ENCODE measurements around the gene BLM. TPM values are rescaled to one million over a fixed set of nuclear protein-coding genes. Genes with fewer than 3 reads are reported as not detected.

Gene BLM
- total and polyA plus RNA-seq, 10 of the 15 experiments (the other 5 are each of a cell fraction or from before 2014, with no cell fraction given), result 23.0 to 68.4 (median 43.9) TPM

DNA sequence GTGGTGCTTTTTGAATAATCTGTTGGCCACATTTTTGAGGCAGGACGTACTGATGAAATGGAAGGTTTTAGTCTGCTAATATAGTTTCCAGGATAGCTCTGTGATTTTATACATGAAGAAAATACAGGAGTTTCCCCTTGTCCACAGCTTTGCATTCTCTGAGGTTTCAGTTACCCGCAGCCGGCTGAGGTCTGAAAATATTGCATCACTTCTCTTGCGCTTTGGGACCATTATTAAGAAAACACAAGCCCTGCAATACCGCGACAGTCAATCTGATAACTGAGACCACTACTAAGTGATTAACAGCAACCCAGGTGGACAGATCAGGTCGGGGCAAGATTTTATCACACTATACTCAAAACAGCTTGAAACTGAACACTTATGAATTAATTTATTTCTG is 33.0 kb downstream of the BLM start:
- no peak for DNase-seq (ENCODE audit: low read depth, low spot score)
- no peak for TF ChIP-seq PAX8 (IDR thresholded peaks at IDR 0.05)
- no peak for TF ChIP-seq MYB (IDR thresholded peaks at IDR 0.05; ENCODE audit: borderline replicate concordance, low read depth, low read length)
- no peak for TF ChIP-seq NR2C2 (IDR thresholded peaks at IDR 0.05; ENCODE audit: borderline replicate concordance, control insufficient read depth, insufficient read length, low read depth)
- TF ChIP-seq, protein P1, sequence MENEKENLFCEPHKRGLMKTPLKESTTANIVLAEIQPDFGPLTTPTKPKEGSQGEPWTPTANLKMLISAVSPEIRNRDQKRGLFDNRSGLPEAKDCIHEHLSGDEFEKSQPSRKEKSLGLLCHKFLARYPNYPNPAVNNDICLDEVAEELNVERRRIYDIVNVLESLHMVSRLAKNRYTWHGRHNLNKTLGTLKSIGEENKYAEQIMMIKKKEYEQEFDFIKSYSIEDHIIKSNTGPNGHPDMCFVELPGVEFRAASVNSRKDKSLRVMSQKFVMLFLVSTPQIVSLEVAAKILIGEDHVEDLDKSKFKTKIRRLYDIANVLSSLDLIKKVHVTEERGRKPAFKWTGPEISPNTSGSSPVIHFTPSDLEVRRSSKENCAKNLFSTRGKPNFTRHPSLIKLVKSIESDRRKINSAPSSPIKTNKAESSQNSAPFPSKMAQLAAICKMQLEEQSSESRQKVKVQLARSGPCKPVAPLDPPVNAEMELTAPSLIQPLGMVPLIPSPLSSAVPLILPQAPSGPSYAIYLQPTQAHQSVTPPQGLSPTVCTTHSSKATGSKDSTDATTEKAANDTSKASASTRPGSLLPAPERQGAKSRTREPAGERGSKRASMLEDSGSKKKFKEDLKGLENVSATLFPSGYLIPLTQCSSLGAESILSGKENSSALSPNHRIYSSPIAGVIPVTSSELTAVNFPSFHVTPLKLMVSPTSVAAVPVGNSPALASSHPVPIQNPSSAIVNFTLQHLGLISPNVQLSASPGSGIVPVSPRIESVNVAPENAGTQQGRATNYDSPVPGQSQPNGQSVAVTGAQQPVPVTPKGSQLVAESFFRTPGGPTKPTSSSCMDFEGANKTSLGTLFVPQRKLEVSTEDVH (IDR thresholded peaks at IDR 0.05; ENCODE audit: low read depth, partially characterized antibody), result no peak
- TF ChIP-seq, protein P2, sequence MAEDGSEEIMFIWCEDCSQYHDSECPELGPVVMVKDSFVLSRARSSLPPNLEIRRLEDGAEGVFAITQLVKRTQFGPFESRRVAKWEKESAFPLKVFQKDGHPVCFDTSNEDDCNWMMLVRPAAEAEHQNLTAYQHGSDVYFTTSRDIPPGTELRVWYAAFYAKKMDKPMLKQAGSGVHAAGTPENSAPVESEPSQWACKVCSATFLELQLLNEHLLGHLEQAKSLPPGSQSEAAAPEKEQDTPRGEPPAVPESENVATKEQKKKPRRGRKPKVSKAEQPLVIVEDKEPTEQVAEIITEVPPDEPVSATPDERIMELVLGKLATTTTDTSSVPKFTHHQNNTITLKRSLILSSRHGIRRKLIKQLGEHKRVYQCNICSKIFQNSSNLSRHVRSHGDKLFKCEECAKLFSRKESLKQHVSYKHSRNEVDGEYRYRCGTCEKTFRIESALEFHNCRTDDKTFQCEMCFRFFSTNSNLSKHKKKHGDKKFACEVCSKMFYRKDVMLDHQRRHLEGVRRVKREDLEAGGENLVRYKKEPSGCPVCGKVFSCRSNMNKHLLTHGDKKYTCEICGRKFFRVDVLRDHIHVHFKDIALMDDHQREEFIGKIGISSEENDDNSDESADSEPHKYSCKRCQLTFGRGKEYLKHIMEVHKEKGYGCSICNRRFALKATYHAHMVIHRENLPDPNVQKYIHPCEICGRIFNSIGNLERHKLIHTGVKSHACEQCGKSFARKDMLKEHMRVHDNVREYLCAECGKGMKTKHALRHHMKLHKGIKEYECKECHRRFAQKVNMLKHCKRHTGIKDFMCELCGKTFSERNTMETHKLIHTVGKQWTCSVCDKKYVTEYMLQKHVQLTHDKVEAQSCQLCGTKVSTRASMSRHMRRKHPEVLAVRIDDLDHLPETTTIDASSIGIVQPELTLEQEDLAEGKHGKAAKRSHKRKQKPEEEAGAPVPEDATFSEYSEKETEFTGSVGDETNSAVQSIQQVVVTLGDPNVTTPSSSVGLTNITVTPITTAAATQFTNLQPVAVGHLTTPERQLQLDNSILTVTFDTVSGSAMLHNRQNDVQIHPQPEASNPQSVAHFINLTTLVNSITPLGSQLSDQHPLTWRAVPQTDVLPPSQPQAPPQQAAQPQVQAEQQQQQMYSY (CRISPR knock-in tag; IDR thresholded peaks at IDR 0.05), result no peak
- no peak for TF ChIP-seq NFYA (IDR thresholded peaks at IDR 0.05; ENCODE audit: borderline replicate concordance, low read depth, low read length)
- no peak for TF ChIP-seq RCOR1 (conservative IDR thresholded peaks at IDR 0.05; ENCODE audit: low read depth, low read length)
- no peak for TF ChIP-seq BACH1 (IDR thresholded peaks at IDR 0.05; ENCODE audit: borderline replicate concordance)
- no peak for TF ChIP-seq ZNF24 (IDR thresholded peaks at IDR 0.05)
- TF ChIP-seq ZNF622 (IDR thresholded peaks at IDR 0.05), result no peak
- TF ChIP-seq, protein P3, sequence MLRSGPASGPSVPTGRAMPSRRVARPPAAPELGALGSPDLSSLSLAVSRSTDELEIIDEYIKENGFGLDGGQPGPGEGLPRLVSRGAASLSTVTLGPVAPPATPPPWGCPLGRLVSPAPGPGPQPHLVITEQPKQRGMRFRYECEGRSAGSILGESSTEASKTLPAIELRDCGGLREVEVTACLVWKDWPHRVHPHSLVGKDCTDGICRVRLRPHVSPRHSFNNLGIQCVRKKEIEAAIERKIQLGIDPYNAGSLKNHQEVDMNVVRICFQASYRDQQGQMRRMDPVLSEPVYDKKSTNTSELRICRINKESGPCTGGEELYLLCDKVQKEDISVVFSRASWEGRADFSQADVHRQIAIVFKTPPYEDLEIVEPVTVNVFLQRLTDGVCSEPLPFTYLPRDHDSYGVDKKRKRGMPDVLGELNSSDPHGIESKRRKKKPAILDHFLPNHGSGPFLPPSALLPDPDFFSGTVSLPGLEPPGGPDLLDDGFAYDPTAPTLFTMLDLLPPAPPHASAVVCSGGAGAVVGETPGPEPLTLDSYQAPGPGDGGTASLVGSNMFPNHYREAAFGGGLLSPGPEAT (IDR thresholded peaks at IDR 0.05; ENCODE audit: low read depth), result no peak
- TF ChIP-seq STAT3 (IDR thresholded peaks at IDR 0.05; ENCODE audit: low read depth, low read length), result no peak
- peak; percentile 42; the same call in 1 of the 2 replicates for TF ChIP-seq JUNB (IDR thresholded peaks at IDR 0.05)
- TF ChIP-seq CREM (IDR thresholded peaks at IDR 0.05; ENCODE audit: low read depth), result peak; percentile 64; the same call in 1 of the 2 replicates
- TF ChIP-seq RUNX3 (IDR thresholded peaks at IDR 0.05; ENCODE audit: low read length), result peak; percentile 96
- no peak for TF ChIP-seq NFYB (IDR thresholded peaks at IDR 0.05; ENCODE audit: insufficient read depth, low read depth, low read length)
- TF ChIP-seq MAX (IDR thresholded peaks at IDR 0.05; ENCODE audit: low read depth, low read length), result no peak

More for the DNA sequence above, 33.0 kb downstream of the BLM start:
- H4K20me1 ChIP-seq (ENCODE audit: control insufficient read depth, insufficient read depth), result no peaks in the 10 kb centered on the region
- no peaks in the 10 kb centered on the region for H3K27me3 ChIP-seq (replicated peaks in 1 of 2; ENCODE audit: control insufficient read depth in 2 of 2, insufficient read depth in 2 of 2, low read length in 1 of 2)
- H3K9me3 ChIP-seq (replicated peaks; ENCODE audit: control insufficient read depth, insufficient read depth, low read length), result no peaks in the 10 kb centered on the region
- POLR2A ChIA-PET, result no interaction called here
- no TSS peak for BruUV-seq (replicated peaks)
- H3K79me2 ChIP-seq (ENCODE audit: control insufficient read depth, insufficient read depth, low read length), result no peaks in the 10 kb centered on the region; the same call in none of the 2 replicates
- H3K4me3 ChIP-seq, result 0 out of 2 replicates have a peak overlapping the region, but pooled peaks have one; percentile 7
- 14% methylated on average over 7 of the region's 7 CpGs for WGBS (ENCODE audit: insufficient coverage, insufficient replicate concordance, low lambda C conversion rate, missing lambda C conversion rate)
- no peak; the same call in 2 of the 3 replicates for ATAC-seq
- SMC1A ChIA-PET (ENCODE audit: uncharacterized antibody, unreplicated experiment), result interaction anchor here (1.2 kb wide), 2 partner anchors 9 to 64 kb away, joined by 3 to 5 read pairs; no protein-coding TSS in a partner anchor
- H3K9ac ChIP-seq (ENCODE audit: control insufficient read depth, insufficient read depth, low read length), result no peak overlapping the region
- in situ Hi-C loops (cut with MboI), result no loop called here
- FAIRE-seq, result no peak
- peaks cover 4 to 17% of the 10 kb centered on the region in 2 experiments; a peak in 3 of 4 replicates for H3K36me3 ChIP-seq (ENCODE audit: control insufficient read depth in 2 of 2, insufficient read depth in 2 of 2, low read length in 1 of 2)
- intact Hi-C loops (cut with micrococcal nuclease; ENCODE audit: unreplicated experiment), result no loop called here
- H3K4me2 ChIP-seq (ENCODE audit: control insufficient read depth, insufficient read depth), result peak overlapping the region; percentile 61
- peak overlapping the region; percentile 51 for H3K27ac ChIP-seq (ENCODE audit: control insufficient read depth, insufficient read depth)
- RAD21 ChIA-PET (ENCODE audit: unreplicated experiment), result no interaction called here
- H2AFZ ChIP-seq (ENCODE audit: control insufficient read depth, low read depth, low read length), result no peak overlapping the region
- peaks cover 8% of the 10 kb centered on the region; the same call in 1 of the 2 replicates for H3K4me1 ChIP-seq (ENCODE audit: control insufficient read depth, insufficient read depth, low read length)
- CTCF ChIA-PET, result interaction anchor here (0.6 to 0.8 kb wide), 2 partner anchors 100 to 184 kb away, joined by 3 read pairs; no protein-coding TSS in a partner anchor

Measured in GM12878 (cell line).